Stimulated activated CD8-positive, alpha-beta memory T cell treated with anti-CD3 and anti-CD28 coated beads, Interleukin-15, amount 100 ng/mL, for 1 hour (primary cell): ENCODE results near the gene STAC.
"Not testable (repeated sequence)": the region's sequence is repeated elsewhere in the genome, so short reads cannot be mapped to it uniquely, and the experiment has no call there.

Experiments used
- DNase-seq: peaks from one replicate; pipeline ENCODE4 v3.0.0-alpha.2; 2020; ENCODE audit warnings: low read depth

Gene STAC

GRCh38 chr3:36520241-36521006, 140.1 kb downstream of the STAC start:
- no peak for DNase-seq

- DNase-seq, result no peak
Measured at GRCh38 chr3:36521007-36521379, 140.7 kb downstream of the STAC start.

- no peak for DNase-seq
Measured at GRCh38 chr3:36524560-36524959, 144.3 kb downstream of the STAC start.

- DNase-seq, result no peak
Measured at GRCh38 chr3:36525115-36525801, 145.0 kb downstream of the STAC start.

GRCh38 chr3:36538136-36538749, 157.9 kb downstream of the STAC start:
- no peak for DNase-seq

- no peak for DNase-seq
Measured at GRCh38 chr3:36540888-36541518, 160.7 kb downstream of the STAC start.

GRCh38 chr3:36542186-36542585, 161.9 kb downstream of the STAC start:
- DNase-seq, result no peak

GRCh38 chr3:36543276-36543997, 163.1 kb downstream of the STAC start:
- no peak for DNase-seq

- no peak for DNase-seq
Measured at GRCh38 chr3:36546226-36546625, 165.9 kb downstream of the STAC start.

- DNase-seq, result no peak
Measured at GRCh38 chr3:36548712-36549111, 168.4 kb downstream of the STAC start.

- DNase-seq, result no peak
Measured at GRCh38 chr3:36557021-36557707, 176.9 kb downstream of the STAC start.

- DNase-seq, result no peak
Measured at GRCh38 chr3:36557708-36558421, 177.6 kb downstream of the STAC start.

GRCh38 chr3:36558961-36559360, 178.7 kb downstream of the STAC start:
- DNase-seq, result no peak

- no peak for DNase-seq
Measured at GRCh38 chr3:36560685-36561084, 180.4 kb downstream of the STAC start.

GRCh38 chr3:36561601-36562000, 181.3 kb downstream of the STAC start:
- DNase-seq, result no peak

- no peak for DNase-seq
Measured at GRCh38 chr3:36562945-36563344, 182.6 kb downstream of the STAC start.

GRCh38 chr3:36575241-36575640, 194.9 kb downstream of the STAC start:
- DNase-seq, result no peak

- DNase-seq, result not testable (repeated sequence)
Measured at GRCh38 chr3:36578418-36578817, 198.1 kb downstream of the STAC start.

- no peak for DNase-seq
Measured at GRCh38 chr3:36579746-36580145, 199.4 kb downstream of the STAC start.

GRCh38 chr3:36580716-36581115, 200.4 kb downstream of the STAC start:
- no peak for DNase-seq

- DNase-seq, result no peak
Measured at GRCh38 chr3:36591959-36592358, 211.7 kb downstream of the STAC start.
